ENCODE measurements around the gene NDUFC1. TPM values are rescaled to one million over a fixed set of nuclear protein-coding genes. Genes with fewer than 3 reads are reported as not detected.

The NDUFC1 gene
- total RNA-seq, 1 donor from 2014 or later = 52.9 TPM

DNA sequence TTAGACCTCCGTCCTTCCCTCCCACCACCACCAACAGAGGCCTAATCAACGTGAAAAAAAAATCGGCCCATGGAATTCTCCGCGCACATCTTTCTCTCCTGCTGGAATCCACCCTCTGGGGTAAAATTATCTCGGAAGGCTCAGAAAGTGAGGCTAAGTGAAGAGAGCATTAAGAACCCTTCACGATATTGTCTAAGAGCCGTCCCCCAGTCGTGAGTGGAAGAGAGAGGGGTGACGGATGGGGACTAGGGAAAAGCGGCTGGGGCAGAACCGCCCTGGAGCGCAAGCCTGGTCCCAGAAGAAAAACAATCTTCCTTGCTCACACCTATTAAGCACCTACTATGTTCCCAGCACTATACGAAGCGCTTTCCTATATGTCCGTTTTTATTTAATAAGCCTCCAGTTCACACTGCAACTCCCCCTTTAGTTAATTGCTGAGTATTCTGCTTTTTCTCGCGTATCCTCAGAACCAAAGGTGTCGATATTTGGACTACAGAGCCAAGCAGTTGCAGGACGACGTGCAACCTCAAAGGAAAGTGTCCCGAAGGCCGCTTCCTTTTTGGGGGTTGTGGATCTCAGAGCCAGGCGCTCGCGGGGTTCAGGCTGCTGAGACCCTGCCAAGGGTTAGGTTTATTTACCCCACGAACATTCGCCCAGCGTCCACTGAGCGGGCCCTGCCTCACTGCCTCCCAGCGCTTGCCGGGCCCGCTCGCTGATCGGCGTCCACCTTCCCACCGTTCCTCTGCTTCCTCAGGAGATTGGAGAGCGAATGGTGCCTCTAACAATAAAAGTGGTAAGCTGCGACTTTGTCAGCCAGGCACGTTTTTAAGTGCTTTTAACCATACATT is 23.1 kb downstream of the NDUFC1 start:
- Histone ChIP-seq H3K27ac (no peak overlapping the region), H3K4me3 (peak overlapping the region; percentile 39), H3K36me3 (no peaks in the 10 kb centered on the region), H3K4me1 (peaks cover 15% of the 10 kb centered on the region), H3K9me3 (no peaks in the 10 kb centered on the region), H3K27me3 (peaks cover 46% of the 10 kb centered on the region)
- intact Hi-C loops (cut with DNase I) = no loop called here
- TF ChIP-seq, protein P1, sequence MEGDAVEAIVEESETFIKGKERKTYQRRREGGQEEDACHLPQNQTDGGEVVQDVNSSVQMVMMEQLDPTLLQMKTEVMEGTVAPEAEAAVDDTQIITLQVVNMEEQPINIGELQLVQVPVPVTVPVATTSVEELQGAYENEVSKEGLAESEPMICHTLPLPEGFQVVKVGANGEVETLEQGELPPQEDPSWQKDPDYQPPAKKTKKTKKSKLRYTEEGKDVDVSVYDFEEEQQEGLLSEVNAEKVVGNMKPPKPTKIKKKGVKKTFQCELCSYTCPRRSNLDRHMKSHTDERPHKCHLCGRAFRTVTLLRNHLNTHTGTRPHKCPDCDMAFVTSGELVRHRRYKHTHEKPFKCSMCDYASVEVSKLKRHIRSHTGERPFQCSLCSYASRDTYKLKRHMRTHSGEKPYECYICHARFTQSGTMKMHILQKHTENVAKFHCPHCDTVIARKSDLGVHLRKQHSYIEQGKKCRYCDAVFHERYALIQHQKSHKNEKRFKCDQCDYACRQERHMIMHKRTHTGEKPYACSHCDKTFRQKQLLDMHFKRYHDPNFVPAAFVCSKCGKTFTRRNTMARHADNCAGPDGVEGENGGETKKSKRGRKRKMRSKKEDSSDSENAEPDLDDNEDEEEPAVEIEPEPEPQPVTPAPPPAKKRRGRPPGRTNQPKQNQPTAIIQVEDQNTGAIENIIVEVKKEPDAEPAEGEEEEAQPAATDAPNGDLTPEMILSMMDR (IDR thresholded peaks at IDR 0.05) = no peak
- no peak for DNase-seq
- ATAC-seq = peak; percentile 50

DNA sequence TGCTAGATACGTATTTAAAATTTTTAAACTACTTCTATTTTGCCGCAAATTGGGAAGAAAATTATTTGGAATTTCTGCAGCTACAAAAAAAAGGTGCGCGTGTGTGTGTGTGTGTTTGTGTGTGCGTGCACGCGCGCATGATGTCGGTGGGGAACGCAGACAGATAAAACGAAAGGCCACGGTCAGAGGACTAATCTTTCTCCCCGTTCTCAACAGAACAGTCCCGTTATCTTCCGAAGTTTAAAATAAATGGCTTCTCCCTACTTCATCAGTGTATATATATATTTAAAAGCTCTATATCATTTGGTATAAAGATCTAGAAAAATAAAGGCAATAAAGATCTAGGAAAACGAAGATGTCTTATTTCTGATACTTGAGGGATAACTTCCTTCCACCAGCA is 23.8 kb downstream of the NDUFC1 start:
- DNase-seq (no peak), ATAC-seq (no peak)
- H3K27me3 ChIP-seq = peaks cover 46% of the 10 kb centered on the region
- no peak overlapping the region for H3K4me3 ChIP-seq
- intact Hi-C loops (cut with DNase I) = no loop called here
- no peak overlapping the region for H3K27ac ChIP-seq
- TF ChIP-seq, protein P1 (IDR thresholded peaks at IDR 0.05) = no peak
- no peaks in the 10 kb centered on the region for H3K36me3 ChIP-seq
- H3K9me3 ChIP-seq = no peaks in the 10 kb centered on the region
- H3K4me1 ChIP-seq = peaks cover 15% of the 10 kb centered on the region

DNA sequence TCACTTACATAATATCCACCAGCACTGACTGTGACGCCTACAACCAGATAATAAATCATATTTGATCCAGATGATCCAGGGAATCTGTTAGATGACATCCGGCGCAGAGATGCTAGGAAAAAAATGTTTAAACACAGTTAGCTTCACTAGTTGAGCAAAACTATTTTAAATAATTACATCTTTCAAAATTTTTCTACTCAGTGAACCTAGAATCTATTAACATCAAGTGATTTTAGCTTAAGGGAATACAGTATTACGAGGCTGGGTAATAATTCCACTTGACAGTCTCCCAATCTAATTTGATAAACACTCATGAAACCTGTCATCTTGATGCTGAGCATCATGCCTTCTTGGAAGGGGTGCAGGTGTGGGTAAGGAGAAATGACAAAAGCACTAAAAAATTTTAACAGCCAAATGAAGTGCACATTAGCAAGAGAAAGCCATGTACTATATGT is 27.0 kb downstream of the NDUFC1 start:
- intact Hi-C loops (cut with DNase I) = no loop called here
- Histone ChIP-seq H3K36me3 (no peaks in the 10 kb centered on the region), H3K27ac (no peak overlapping the region), H3K4me1 (peaks cover 15% of the 10 kb centered on the region), H3K9me3 (no peaks in the 10 kb centered on the region), H3K4me3 (no peak overlapping the region), H3K27me3 (peaks cover 43% of the 10 kb centered on the region)
- DNase-seq (no peak), ATAC-seq (no peak)
- TF ChIP-seq, protein P1 (IDR thresholded peaks at IDR 0.05) = no peak

DNA sequence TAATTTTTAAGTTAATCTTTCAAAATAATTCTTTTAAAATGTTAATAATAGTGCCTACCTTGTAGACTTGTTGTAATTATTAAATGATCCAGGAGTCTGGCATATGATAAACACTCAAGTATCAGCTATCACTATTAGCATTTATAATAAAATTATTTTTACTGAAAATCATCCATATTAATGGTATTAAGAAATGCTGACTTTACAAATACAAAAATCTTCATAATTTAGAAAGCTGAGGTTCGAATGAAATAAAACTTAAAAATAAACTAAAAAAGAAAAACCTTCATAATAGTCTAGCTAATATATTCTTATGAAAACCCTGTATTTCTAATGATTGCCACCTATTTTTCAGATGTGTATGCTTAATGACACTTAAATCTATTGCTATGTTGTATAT is 27.5 kb downstream of the NDUFC1 start:
- H3K4me1 ChIP-seq = peaks cover 10% of the 10 kb centered on the region
- no peak overlapping the region for H3K27ac ChIP-seq
- no peaks in the 10 kb centered on the region for H3K36me3 ChIP-seq
- peaks cover 38% of the 10 kb centered on the region for H3K27me3 ChIP-seq
- TF ChIP-seq, protein P1 (IDR thresholded peaks at IDR 0.05) = no peak
- intact Hi-C loops (cut with DNase I) = no loop called here
- H3K4me3 ChIP-seq = no peak overlapping the region
- ATAC-seq (no peak), DNase-seq (no peak)
- no peaks in the 10 kb centered on the region for H3K9me3 ChIP-seq

DNA sequence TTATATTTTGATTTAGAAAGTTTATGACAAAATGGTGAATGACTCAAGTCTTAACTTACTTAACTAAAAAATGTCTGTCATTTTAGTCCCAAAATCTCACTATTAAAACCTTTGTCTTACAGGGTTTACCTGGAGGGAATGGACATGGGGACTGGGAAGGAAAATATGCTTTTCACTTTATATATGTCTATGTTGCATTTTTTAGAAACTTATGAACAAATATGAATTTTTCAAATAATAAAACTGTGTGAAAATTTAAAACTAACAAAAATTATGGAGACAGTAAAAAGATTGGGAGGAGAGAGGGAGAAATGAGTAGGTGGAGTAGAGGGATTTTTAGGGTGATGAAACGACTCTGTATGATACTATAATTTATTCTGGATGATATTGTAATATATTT is 28.4 kb downstream of the NDUFC1 start:
- DNase-seq (no peak), ATAC-seq (no peak)
- Histone ChIP-seq H3K27ac (no peak overlapping the region), H3K4me3 (no peak overlapping the region), H3K4me1 (peaks cover under 1% of the 10 kb centered on the region), H3K36me3 (no peaks in the 10 kb centered on the region), H3K27me3 (peaks cover 28% of the 10 kb centered on the region), H3K9me3 (no peaks in the 10 kb centered on the region)
- TF ChIP-seq, protein P1 (IDR thresholded peaks at IDR 0.05) = no peak
- intact Hi-C loops (cut with DNase I) = no loop called here
